K562 (cell line): ENCODE results near the gene SPHK2. TPM values are rescaled to one million over a fixed set of nuclear protein-coding genes. Genes with fewer than 3 reads are reported as not detected.

Source experiments
- ATAC-seq: fragments of 200-7000 bp; cut with Tn5 transposase; 3 replicates; pipeline ENCODE4 v1.9.1; 2020; ENCODE audit warnings: moderate library complexity
- BruUV-seq: library from RNA; stranded (reverse); fragments of 400-500 nt; replicated peaks from 2 replicates; lab custom pipeline; 2021; lab: Mats Ljungman, UMichigan
- CTCF ChIA-PET: fragments of 300-600 bp; formaldehyde crosslinking; extraction: SDS; loops from one replicate; lab custom pipeline; 2021; ENCODE audit warnings: low intra/inter-chr PET ratio; lab: Yijun Ruan, JAX
- POLR2A ChIA-PET: fragments of 300-600, 350-650 bp; sonication (Branson Sonifier 250); formaldehyde crosslinking; extraction: SDS; loops from one replicate; lab custom pipeline; 2021; ENCODE audit warnings: antibody characterized with exemption, inconsistent platforms; lab: Yijun Ruan, JAX
- DNase-seq, 4 experiments: peaks; one replicate each; pipeline versions ENCODE4 v3.0.0 to v3.0.0-alpha.2; 2011 to 2018; ENCODE audit warnings: low spot score in 3 of 4, mixed read lengths in 3 of 4; ENCODE audit errors: extremely low read depth in 1 of 4
- FAIRE-seq: peaks from 2 replicates; lab custom pipeline; 2011; peaks lifted over from hg19 to GRCh38; lab: Jason Lieb, UNC
- H2AFZ ChIP-seq: 2 replicates; pipeline ENCODE4 v1.6.0; 2011; ENCODE audit warnings: low read depth, low read length, control low read depth, inconsistent platforms
- H3K27ac ChIP-seq: fragments of 200-600 bp; 3 replicates; pipeline ENCODE4 v1.8.0; 2011; ENCODE audit warnings: low read depth, mild to moderate bottlenecking, control low read depth, inconsistent platforms, low read length, moderate library complexity, mixed read lengths; ENCODE audit errors: extremely low read depth
- H3K27me3 ChIP-seq, 2 experiments: fragments of 300-600 bp in 1 of 2; 2 replicates in 1 of 2; 3 replicates in 1 of 2; pipeline versions ENCODE4 v1.6.0 to v1.8.0; 2011; ENCODE audit warnings: inconsistent platforms in 2 of 2, low read length in 2 of 2, mild to moderate bottlenecking in 1 of 2, mixed read lengths in 1 of 2, moderate library complexity in 1 of 2; ENCODE audit not compliant: control insufficient read depth in 2 of 2, insufficient read depth in 2 of 2
- H3K36me3 ChIP-seq: fragments of 300-600 bp; 3 replicates; pipeline ENCODE4 v1.8.0; 2011; ENCODE audit warnings: mild to moderate bottlenecking, low read length, inconsistent platforms; ENCODE audit not compliant: control insufficient read depth, insufficient read depth
- H3K4me1 ChIP-seq, 2 experiments: fragments of 200-600 bp in 1 of 2; replicated peaks in 1 of 2; 2 replicates in 1 of 2; 3 replicates in 1 of 2; pipeline versions ENCODE4 v1.5.1 to v1.8.0; 2011; ENCODE audit warnings: inconsistent platforms in 2 of 2, low read length in 2 of 2, mild to moderate bottlenecking in 1 of 2, mixed read lengths in 1 of 2, moderate library complexity in 1 of 2; ENCODE audit not compliant: control insufficient read depth in 2 of 2, insufficient read depth in 2 of 2
- H3K4me2 ChIP-seq: 2 replicates; pipeline ENCODE4 v1.6.1; 2011; ENCODE audit warnings: low read length, control low read depth, inconsistent platforms, mixed read lengths; ENCODE audit not compliant: insufficient read depth
- H3K4me3 ChIP-seq: fragments of 200-600 bp; sonication (generic), shearing (Covaris generic); 2 replicates; pipeline ENCODE4 v1.5.1; 2016; ENCODE audit warnings: control low read depth, inconsistent platforms
- H3K79me2 ChIP-seq: fragments of 200-600 bp; 3 replicates; pipeline ENCODE4 v1.8.0; 2011; ENCODE audit warnings: low read length, inconsistent platforms; ENCODE audit not compliant: control insufficient read depth, insufficient read depth
- H3K9ac ChIP-seq, 2 experiments: 2 replicates each; pipeline versions ENCODE4 v1.6.0 to v1.6.1; 2011; ENCODE audit warnings: low read depth in 2 of 2, low read length in 2 of 2, control low read depth in 1 of 2, inconsistent platforms in 1 of 2, mild to moderate bottlenecking in 1 of 2, mixed read lengths in 1 of 2; ENCODE audit not compliant: insufficient read depth in 1 of 2
- H3K9me1 ChIP-seq: one replicate; pipeline ENCODE4 v1.6.0; 2011; ENCODE audit warnings: inconsistent platforms, mild to moderate bottlenecking, low read length, moderate library complexity; ENCODE audit not compliant: control insufficient read depth, insufficient read depth
- H3K9me3 ChIP-seq: replicated peaks from 2 replicates; pipeline ENCODE4 v1.5.1; 2011; ENCODE audit warnings: low read depth, low read length, inconsistent platforms; ENCODE audit not compliant: control insufficient read depth, insufficient read depth
- H4K20me1 ChIP-seq: replicated peaks from 2 replicates; pipeline ENCODE4 v1.6.1; 2011; ENCODE audit warnings: low read length, inconsistent platforms, mixed read lengths; ENCODE audit not compliant: control insufficient read depth, insufficient read depth
- CHD4 ChIP-seq: fragments of 200-600 bp; sonication (generic); IDR thresholded peaks from 3 replicates; pipeline ENCODE4 v1.6.1; 2012; ENCODE audit warnings: low read depth, mild to moderate bottlenecking, mixed read lengths, low read length, inconsistent platforms; ENCODE audit not compliant: insufficient read depth, insufficient replicate concordance, poor library complexity, severe bottlenecking
- YY1 ChIP-seq, 3 experiments: IDR thresholded peaks; 2 replicates each; pipeline ENCODE4 v1.6.1; 2011; ENCODE audit warnings: low read length in 2 of 3, mild to moderate bottlenecking in 2 of 3, moderate library complexity in 2 of 3, borderline replicate concordance in 1 of 3, control low read depth in 1 of 3, low read depth in 1 of 3; ENCODE audit not compliant: insufficient read depth in 3 of 3, insufficient replicate concordance in 2 of 3, control insufficient read depth in 1 of 3, insufficient read length in 1 of 3; ENCODE audit errors: extremely low read depth in 1 of 3
- ZBTB33 ChIP-seq: sonication (generic); formaldehyde crosslinking; IDR thresholded peaks from 2 replicates; pipeline ENCODE4 v1.8.1; 2023; ENCODE audit warnings: mild to moderate bottlenecking, missing genetic modification reagents
- ZBTB7A ChIP-seq: IDR thresholded peaks from 2 replicates; pipeline ENCODE4 v1.6.1; 2011; ENCODE audit warnings: low read depth, mild to moderate bottlenecking, low read length, moderate library complexity, borderline replicate concordance; ENCODE audit not compliant: control insufficient read depth
- ZNF764 ChIP-seq: fragments of 250-450 bp; sonication (Bioruptor Pico); IDR thresholded peaks from 2 replicates; pipeline ENCODE4 v1.4.0; 2020; ENCODE audit warnings: low read depth, mild to moderate bottlenecking, moderate library complexity
- WGBS: fragments of 100-300 bp; shearing (Covaris generic); methylation state at CpG from one replicate; pipeline ENCODE4 v1.1.6; 2016; ENCODE audit warnings: low coverage, mixed read lengths; ENCODE audit not compliant: insufficient coverage; ENCODE audit errors: missing lambda C conversion rate; 5-methylcytosine and 5-hydroxymethylcytosine counted together
- in situ Hi-C: fragments of 300-500 bp; cut with MboI; formaldehyde crosslinking; loops from 4 replicates; pipeline ENCODE4 v1.15.0; 2018; ENCODE audit warnings: inconsistent platforms, mixed read lengths
- intact Hi-C: fragments of 100-400 bp; cut with micrococcal nuclease; formaldehyde crosslinking; loops from 2 replicates; pipeline ENCODE4 v1.14.2; 2022
- polyA plus RNA-seq, 8 experiments: library from polyadenylated mRNA; depleted of rRNA in 4 of 8; stranded (reverse) in 5 of 8; unstranded in 3 of 8; fragments of >200 nt; fragmentation: Nextera tagmentation in 2 of 8; fragmentation: Illumina TruSeq in 1 of 8; extraction: Ambion mirVana in 2 of 8; extraction: Trizol in 1 of 8; gene quantifications; 2 replicates each; pipeline versions ENCODE4 v1.2.1 to v1.2.3, GENCODE V29; 2011 to 2014; ENCODE audit warnings: inconsistent platforms in 1 of 8, missing spikeins in 1 of 8
- total RNA-seq, 7 experiments: library from RNA; depleted of rRNA in 6 of 7; stranded (reverse); fragments of >200 nt in 6 of 7; fragmentation: Illumina TruSeq in 2 of 7; extraction: Trizol in 2 of 7; gene quantifications; 2 replicates each; pipeline versions ENCODE4 v1.2.1 to v1.2.3, GENCODE V29; 2011 to 2021; ENCODE audit warnings: low replicate concordance in 1 of 7

SPHK2 gene
- total and polyA plus RNA-seq, 9 of the 15 experiments (the other 6 are each of a cell fraction or from before 2014, with no cell fraction given), result 0.10 to 15.2 (median 2.9) TPM

GRCh38 chr19:48603001-48603400, 16.3 kb upstream of the SPHK2 start:
- Histone ChIP-seq H3K4me2 (no peak overlapping the region), H3K27me3 (peaks cover 0 to 7% of the 10 kb centered on the region in 2 experiments; a peak in 2 of 5 replicates), H3K9ac (no peak overlapping the region; a peak in 1 of 4 replicates), H3K27ac (no peak overlapping the region), H3K4me1 (peaks cover 0 to 36% of the 10 kb centered on the region in 2 experiments; a peak in 2 of 5 replicates), H3K9me1 (no peaks in the 10 kb centered on the region), H4K20me1 (no peaks in the 10 kb centered on the region; the same call in 1 of the 2 replicates), H3K36me3 (no peaks in the 10 kb centered on the region), H3K9me3 (no peaks in the 10 kb centered on the region), H3K4me3 (no peak overlapping the region), H3K79me2 (no peaks in the 10 kb centered on the region), H2AFZ (no peak overlapping the region)
- no peak for DNase-seq
- intact Hi-C loops (no loop called here), in situ Hi-C loops (no loop called here)
- CTCF ChIA-PET, result no interaction called here
- TF ChIP-seq ZNF764 (CRISPR knock-in tag) (no peak), YY1 (IDR thresholded peaks at IDR 0.05; ENCODE audit: borderline replicate concordance in 1 of 3, control insufficient read depth in 1 of 3, extremely low read depth in 1 of 3, insufficient read depth in 3 of 3, insufficient read length in 1 of 3, insufficient replicate concordance in 2 of 3, low read depth in 1 of 3, low read length in 2 of 3) (no peak)
- BruUV-seq, result no TSS peak
- POLR2A ChIA-PET, result interaction anchor here (1.7 kb wide), 1 partner anchor 12 kb away, joined by 3 read pairs; no protein-coding TSS in a partner anchor
- no peak for ATAC-seq
- WGBS, result 26% methylated on average over 9 of the region's 9 CpGs
- FAIRE-seq, result no peak

- H3K79me2 ChIP-seq, result no peaks in the 10 kb centered on the region
- peaks cover 0 to 7% of the 10 kb centered on the region in 2 experiments; a peak in 2 of 5 replicates for H3K27me3 ChIP-seq
- in situ Hi-C loops (no loop called here), intact Hi-C loops (no loop called here)
- no peaks in the 10 kb centered on the region for H3K9me3 ChIP-seq
- 70% methylated on average over 11 of the region's 39 CpGs for WGBS
- CTCF ChIA-PET, result no interaction called here
- no TSS peak for BruUV-seq
- TF ChIP-seq ZBTB7A (peak; percentile 61; the same call in 1 of the 2 replicates), CHD4 (no peak), ZBTB33 (CRISPR knock-in tag) (0 out of 2 replicates have a peak, but pooled peaks have one; percentile 22)
- no peak overlapping the region; a peak in 1 of 4 replicates for H3K9ac ChIP-seq
- H3K27ac ChIP-seq, result no peak overlapping the region
- H3K4me2 ChIP-seq, result no peak overlapping the region
- ATAC-seq, result no peak
- no peak for DNase-seq
- H3K36me3 ChIP-seq, result no peaks in the 10 kb centered on the region
- no peaks in the 10 kb centered on the region; the same call in 1 of the 2 replicates for H4K20me1 ChIP-seq
- peaks cover 0 to 36% of the 10 kb centered on the region in 2 experiments; a peak in 2 of 5 replicates for H3K4me1 ChIP-seq
- H3K4me3 ChIP-seq, result no peak overlapping the region
- POLR2A ChIA-PET, result interaction anchor here (0.6 kb wide), 1 partner anchor 15 kb away, joined by 3 read pairs; no protein-coding TSS in a partner anchor
- no peak overlapping the region for H2AFZ ChIP-seq
- no peak for FAIRE-seq
- H3K9me1 ChIP-seq, result no peaks in the 10 kb centered on the region
Observed at GRCh38 chr19:48603449-48603848, 15.9 kb upstream of the SPHK2 start.
